OCI-M1 (cell line): ENCODE results near the gene ENAH.

Source experiments
- DNase-seq: peaks from one replicate; lab custom pipeline; 2025; lab: John Stamatoyannopoulos, UW

ENAH gene

GRCh38 chr1:225603538-225604354 is 49.2 kb downstream of the ENAH start:
- DNase-seq, result no peak

- DNase-seq, result no peak
Observed at GRCh38 chr1:225602590-225603206, 50.2 kb downstream of the ENAH start.

GRCh38 chr1:225601902-225602589 is 50.9 kb downstream of the ENAH start:
- DNase-seq, result no peak

- DNase-seq, result no peak
Observed at GRCh38 chr1:225598847-225599246, 54.1 kb downstream of the ENAH start.

GRCh38 chr1:225597926-225598575 is 54.9 kb downstream of the ENAH start:
- DNase-seq, result no peak

DNA sequence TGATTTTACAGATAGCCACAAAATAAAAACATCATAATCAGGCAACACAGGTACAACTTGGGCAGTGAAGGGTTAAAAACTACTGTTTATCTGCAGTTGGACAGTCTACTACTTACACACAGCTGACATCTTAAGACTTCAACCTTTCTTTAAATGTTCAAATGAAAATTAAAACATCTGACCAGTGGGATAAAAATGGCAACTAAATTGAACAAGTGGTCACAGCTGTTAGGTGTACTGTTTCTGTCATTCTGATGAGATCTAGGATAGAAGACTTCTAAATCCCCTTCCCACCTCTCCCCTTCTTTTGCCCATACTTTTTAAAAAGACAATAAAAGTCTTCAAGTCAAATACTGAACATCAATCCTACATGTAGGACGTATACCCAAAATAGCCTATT is 56.2 kb downstream of the ENAH start:
- no peak for DNase-seq

DNA sequence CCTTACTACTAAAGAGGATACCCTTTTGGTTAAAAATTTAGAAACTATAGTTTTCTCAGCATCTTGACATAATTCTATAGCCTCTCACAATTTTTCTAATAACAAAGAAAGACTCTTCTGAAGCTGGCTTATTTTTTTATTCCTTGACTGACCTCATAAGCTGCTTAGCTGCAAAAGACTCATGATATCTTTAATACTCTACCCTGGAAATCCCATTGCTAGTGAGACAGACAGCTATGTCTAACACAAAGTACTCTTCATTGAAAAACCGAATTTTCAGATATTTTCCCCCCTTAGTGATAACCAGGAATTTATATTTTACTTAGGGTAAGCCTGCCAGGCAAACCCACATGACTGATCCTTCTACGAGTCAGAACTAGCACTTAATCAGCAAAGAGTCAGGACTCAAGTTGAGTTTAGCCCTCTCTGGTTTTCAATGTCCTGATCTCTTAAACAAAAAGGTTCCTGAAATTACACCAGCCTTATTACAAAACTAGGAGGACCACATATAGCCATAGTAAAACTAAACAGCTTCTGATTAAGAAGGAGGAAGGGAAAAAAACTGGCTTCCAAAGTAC is 56.9 kb downstream of the ENAH start:
- no peak for DNase-seq

DNA sequence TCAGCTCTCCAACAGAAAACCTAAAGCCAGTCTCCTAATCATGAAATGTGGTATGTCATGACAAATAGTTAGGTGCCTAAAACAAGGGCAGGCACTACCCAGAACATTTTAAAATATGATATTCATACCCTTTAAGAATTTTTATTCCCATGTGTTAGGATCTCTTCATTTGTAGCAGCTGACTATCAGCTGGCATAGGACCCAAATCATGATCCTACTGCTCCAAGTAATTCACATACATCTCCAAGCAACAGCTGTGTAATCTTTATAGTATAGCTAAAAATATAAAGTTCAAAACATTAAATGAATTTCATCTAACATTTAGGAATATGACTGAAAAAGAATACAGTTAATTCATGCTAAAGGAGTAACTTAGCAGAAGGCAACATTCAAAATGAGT is 57.5 kb downstream of the ENAH start:
- no peak for DNase-seq

- no peak for DNase-seq
Observed at GRCh38 chr1:225593414-225593813, 59.5 kb downstream of the ENAH start.

DNA sequence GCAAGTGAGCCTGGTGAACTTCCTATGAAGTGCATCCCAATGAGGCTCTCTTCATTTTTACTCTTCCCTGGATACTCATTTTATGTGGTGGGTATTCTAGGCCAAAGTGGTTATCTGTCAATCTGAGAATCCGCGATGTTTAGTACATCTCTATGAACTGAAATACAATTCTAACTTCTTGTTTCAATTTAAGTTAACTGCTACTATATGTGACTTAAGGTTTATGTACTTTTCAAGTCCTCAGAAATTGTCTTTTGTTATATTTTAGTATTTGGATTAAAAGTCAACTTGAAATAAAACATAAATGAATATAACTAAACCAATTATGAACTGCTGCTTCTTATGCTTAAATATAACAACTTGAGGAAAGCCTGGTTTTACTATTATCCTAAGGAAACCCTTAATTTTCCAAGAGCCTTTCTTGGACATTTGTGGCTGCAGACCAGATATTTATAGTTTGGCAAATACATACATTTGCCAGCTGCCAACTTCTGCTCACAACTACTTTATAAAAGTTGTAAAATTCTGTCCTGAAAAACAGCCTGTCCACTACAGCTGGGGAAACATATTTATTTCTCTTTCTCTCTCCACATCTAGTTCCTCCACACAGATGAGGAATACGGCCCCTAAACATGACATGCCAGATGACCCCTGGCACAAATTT is 60.4 kb downstream of the ENAH start:
- DNase-seq, result no peak

- no peak for DNase-seq
Observed at GRCh38 chr1:225587310-225587709, 65.6 kb downstream of the ENAH start.

DNA sequence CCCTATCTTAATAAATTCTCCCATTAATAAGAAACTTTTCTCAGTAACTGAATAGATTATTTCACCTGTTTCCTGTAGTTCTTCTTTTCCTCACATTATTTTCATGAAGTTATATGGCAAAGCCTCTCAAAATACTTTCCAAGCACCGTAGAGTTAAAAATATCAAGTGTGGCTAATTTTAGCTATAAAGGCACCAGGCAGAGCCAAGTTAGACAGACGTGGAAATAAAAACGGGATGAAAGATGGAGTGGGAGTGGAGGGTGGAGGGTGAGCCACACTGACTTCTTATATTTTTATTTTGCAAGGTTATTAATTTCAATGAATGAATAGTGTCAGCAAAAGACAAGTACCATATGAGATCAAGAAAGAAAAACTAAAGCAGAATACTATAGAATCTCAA is 71.7 kb downstream of the ENAH start:
- no peak for DNase-seq

- DNase-seq, result no peak
Observed at GRCh38 chr1:225580238-225581099, 72.5 kb downstream of the ENAH start.

DNA sequence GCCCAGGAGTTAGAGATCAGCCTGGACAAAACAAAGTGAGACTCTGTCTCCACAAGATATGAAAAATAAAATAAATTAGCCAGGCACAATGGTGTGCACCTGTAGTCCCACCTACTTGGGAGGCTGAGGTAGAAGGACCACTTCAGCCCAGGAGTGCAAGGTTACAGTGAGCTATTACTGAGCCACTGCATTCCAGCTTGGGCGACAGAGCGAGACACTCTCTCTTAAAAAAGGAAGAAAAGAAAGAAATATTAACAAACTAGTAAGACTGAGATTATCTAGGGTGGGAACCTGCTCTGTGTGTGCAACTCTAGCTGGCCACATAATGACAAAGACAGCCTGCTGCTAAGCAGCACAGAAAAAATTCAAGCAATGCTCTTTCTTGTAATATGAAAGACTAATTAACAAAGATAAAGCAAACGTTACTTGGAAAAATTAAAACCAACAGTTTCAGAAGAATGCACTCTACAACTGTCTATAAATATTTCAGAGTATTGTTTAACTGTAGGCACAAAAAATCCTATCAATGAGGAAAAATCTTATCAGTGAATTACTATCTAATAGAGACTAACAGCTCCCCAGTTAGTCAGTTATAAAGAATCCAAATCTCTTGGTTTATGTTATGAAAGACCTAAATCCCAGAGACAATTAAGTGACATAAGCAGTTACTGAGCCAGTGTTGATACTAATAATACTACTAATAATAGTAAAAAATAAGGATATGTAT is 74.5 kb downstream of the ENAH start:
- no peak for DNase-seq

DNA sequence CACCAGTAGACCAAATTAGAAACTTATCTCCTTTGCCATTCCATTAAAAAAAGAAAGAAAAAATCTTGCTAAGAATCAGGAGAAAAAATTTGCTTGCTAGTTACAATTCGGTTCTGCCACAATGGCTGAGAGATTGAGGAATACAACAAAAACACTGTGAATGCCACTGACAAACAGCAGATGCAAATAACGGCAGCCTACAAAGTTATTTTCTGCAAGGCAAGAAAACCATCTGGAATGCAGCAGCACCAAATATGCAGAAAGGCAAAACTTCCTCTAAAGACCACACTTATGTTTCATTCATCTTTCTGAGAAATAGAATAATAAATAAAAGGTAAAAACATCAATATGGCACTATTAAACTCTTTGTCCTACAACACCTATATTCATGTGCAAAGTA is 75.7 kb downstream of the ENAH start:
- no peak for DNase-seq

- DNase-seq, result no peak
Observed at GRCh38 chr1:225573216-225573615, 79.7 kb downstream of the ENAH start.

DNA sequence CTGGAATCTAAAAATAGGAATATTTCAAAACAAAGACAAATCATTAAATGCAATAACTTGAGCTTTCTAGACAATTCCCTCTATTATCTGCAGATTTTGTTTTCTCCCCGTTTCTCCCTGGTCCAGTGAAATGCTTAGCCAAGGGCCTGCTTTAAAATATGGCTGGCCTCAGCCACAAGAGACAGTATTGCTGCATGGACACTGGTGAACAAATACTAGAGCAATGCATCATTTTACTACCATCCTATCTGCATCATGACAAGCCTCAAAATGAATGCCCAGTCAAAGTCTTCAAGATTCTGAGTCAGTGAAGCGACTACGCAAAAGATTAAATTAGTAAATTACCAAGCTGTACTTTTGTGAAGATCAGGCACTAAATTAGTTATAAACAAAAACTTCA is 80.5 kb downstream of the ENAH start:
- DNase-seq, result no peak

GRCh38 chr1:225567789-225568188 is 85.1 kb downstream of the ENAH start:
- DNase-seq, result no peak

GRCh38 chr1:225565847-225566246 is 87.1 kb downstream of the ENAH start:
- no peak for DNase-seq

- DNase-seq, result no peak
Observed at GRCh38 chr1:225561675-225562074, 91.2 kb downstream of the ENAH start.
